ENCODE data around the gene REG4. TPM values are rescaled to one million over a fixed set of nuclear protein-coding genes. Genes with fewer than 3 reads are reported as not detected.

Gene REG4
- total RNA-seq, 1 donor from 2014 or later, result not detected

DNA sequence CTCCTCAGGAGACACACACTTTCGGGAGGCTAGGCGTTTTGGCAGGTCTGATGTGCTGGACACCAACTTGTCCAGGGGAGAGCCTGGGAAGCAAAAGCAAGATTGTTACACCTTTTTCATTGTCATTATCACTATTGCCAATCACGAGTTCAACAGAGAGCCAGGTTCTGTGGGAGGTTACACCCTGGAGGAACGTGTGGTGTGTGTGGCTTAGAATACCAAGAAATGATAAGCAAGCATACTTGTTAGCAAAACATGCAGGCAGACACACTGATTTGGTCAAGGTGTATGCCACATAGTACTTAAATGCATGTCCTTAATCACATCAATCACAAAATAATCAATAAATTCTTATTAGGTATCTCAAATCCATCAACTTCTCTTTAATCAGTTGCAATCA, 58.7 kb downstream of the REG4 start:
- Histone ChIP-seq H3K4me3 (ENCODE audit: low read depth, low read length) (no peak overlapping the region), H3K27me3 (ENCODE audit: control insufficient read depth, insufficient read depth, low read length) (no peaks in the 10 kb centered on the region), H3K36me3 (ENCODE audit: control insufficient read depth, insufficient read depth, low read length) (no peaks in the 10 kb centered on the region)
- TF ChIP-seq, protein P1, sequence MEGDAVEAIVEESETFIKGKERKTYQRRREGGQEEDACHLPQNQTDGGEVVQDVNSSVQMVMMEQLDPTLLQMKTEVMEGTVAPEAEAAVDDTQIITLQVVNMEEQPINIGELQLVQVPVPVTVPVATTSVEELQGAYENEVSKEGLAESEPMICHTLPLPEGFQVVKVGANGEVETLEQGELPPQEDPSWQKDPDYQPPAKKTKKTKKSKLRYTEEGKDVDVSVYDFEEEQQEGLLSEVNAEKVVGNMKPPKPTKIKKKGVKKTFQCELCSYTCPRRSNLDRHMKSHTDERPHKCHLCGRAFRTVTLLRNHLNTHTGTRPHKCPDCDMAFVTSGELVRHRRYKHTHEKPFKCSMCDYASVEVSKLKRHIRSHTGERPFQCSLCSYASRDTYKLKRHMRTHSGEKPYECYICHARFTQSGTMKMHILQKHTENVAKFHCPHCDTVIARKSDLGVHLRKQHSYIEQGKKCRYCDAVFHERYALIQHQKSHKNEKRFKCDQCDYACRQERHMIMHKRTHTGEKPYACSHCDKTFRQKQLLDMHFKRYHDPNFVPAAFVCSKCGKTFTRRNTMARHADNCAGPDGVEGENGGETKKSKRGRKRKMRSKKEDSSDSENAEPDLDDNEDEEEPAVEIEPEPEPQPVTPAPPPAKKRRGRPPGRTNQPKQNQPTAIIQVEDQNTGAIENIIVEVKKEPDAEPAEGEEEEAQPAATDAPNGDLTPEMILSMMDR (IDR thresholded peaks at IDR 0.05; ENCODE audit: insufficient read depth, low read length, severe bottlenecking), result no peak
- DNase-seq (ENCODE audit: low read depth) (no peak), FAIRE-seq (peak; percentile 18)

DNA sequence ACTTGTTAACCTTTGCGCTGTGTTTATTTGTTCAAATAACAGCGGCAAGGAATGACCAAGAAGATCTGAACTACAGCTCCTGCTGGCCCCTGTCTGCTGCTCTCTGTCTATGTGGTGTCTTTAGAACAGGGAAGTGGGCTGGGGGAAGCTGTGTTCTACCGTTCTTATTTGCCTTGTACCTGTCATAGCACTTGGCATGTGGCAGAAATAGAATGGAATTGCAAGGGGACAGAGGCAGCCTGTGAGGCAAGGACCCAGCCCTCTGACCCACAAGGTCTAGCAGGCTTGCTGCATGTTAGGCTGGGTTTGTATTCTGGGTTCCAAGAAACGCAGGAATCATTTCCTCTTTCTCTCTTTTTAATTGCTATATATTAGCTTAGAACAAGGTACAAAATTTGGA, 63.2 kb downstream of the REG4 start:
- TF ChIP-seq, protein P1 (IDR thresholded peaks at IDR 0.05; ENCODE audit: insufficient read depth, low read length, severe bottlenecking), result no peak
- Histone ChIP-seq H3K27me3 (ENCODE audit: control insufficient read depth, insufficient read depth, low read length) (no peaks in the 10 kb centered on the region), H3K4me3 (ENCODE audit: low read depth, low read length) (no peak overlapping the region), H3K36me3 (ENCODE audit: control insufficient read depth, insufficient read depth, low read length) (peaks cover 2% of the 10 kb centered on the region)
- DNase-seq (ENCODE audit: low read depth), result no peak
- FAIRE-seq, result no peak

DNA sequence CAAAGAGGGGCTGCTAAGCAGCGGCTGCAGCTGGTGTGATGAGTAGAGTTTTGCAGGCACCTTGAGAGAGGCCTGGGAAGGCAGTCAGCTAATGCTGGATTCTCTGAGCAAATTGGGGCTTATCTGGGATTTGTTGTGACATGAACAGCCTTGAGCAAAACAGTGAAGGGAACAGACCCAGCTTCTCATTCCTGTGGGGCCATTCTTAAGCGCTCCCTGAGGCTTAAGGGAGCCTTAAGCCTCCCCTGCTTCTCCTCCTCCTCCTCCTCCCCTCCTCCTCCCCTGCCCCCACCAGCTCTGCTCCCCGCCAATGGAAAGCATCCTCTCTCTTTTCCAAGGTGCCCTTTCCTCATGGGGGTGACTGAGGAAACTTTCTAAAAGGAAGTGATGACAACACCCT, 63.8 kb downstream of the REG4 start:
- Histone ChIP-seq H3K4me3 (ENCODE audit: low read depth, low read length) (no peak overlapping the region), H3K36me3 (ENCODE audit: control insufficient read depth, insufficient read depth, low read length) (peaks cover 2% of the 10 kb centered on the region), H3K27me3 (ENCODE audit: control insufficient read depth, insufficient read depth, low read length) (no peaks in the 10 kb centered on the region)
- TF ChIP-seq, protein P1 (IDR thresholded peaks at IDR 0.05; ENCODE audit: insufficient read depth, low read length, severe bottlenecking), result no peak
- peak; percentile 80 for DNase-seq (ENCODE audit: low read depth)
- no peak for FAIRE-seq

DNA sequence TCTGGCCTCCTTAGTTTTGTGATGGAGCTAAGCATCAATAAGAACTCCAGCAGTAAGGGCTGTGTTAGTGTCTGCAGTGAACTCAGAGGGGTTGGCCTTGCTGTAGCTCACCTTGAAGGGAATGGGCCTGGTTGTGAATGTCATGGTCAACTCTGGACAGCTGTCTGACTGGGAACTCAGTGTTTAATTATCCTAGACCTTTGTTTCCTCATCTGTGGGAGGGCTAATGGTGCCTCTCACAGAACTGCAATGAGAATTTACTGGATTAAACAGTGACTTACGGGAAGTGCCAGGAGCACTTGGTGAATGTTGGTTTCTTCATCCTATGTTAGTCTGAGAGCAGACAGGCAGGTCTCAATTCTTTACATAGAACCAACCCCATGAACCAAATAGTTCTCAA, 66.2 kb downstream of the REG4 start:
- no peak for FAIRE-seq

DNA sequence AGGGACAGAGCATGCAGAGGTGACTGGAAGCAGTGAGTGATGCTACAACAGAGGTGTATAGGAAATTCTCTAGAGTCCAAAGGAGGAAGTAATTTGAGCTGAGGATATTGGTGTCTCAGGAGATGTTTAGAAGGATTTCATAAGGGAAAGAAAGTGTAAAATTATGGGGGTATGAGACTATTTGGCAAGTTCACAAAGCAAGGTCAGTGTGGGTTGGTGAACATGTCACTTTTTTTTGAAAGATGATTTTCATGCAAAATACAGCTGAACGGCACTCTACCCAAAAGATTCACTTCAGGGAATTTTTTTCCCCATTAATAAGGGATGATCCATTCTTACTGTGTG, 66.7 kb downstream of the REG4 start:
- Histone ChIP-seq H3K36me3 (ENCODE audit: control insufficient read depth, insufficient read depth, low read length) (peaks cover 8% of the 10 kb centered on the region), H3K4me3 (ENCODE audit: low read depth, low read length) (no peak overlapping the region), H3K27me3 (ENCODE audit: control insufficient read depth, insufficient read depth, low read length) (no peaks in the 10 kb centered on the region)
- no peak for FAIRE-seq
- TF ChIP-seq, protein P1 (IDR thresholded peaks at IDR 0.05; ENCODE audit: insufficient read depth, low read length, severe bottlenecking), result no peak
- no peak for DNase-seq (ENCODE audit: low read depth)

More for the DNA sequence above, 66.2 kb downstream of the REG4 start:
- DNase-seq (ENCODE audit: low read depth), result no peak
- no peaks in the 10 kb centered on the region for H3K27me3 ChIP-seq (ENCODE audit: control insufficient read depth, insufficient read depth, low read length)
- peaks cover 6% of the 10 kb centered on the region for H3K36me3 ChIP-seq (ENCODE audit: control insufficient read depth, insufficient read depth, low read length)
- H3K4me3 ChIP-seq (ENCODE audit: low read depth, low read length), result no peak overlapping the region
- TF ChIP-seq, protein P1 (IDR thresholded peaks at IDR 0.05; ENCODE audit: insufficient read depth, low read length, severe bottlenecking), result no peak

Other genes starting within 250 kb of the REG4 start
- 3.7 and 5.5 TPM in 2 replicates for gene ZNF697, start 163.2 kb downstream of the REG4 start, total RNA-seq
- gene PHGDH, start 99.5 kb downstream of the REG4 start, total RNA-seq, result 168 and 207 TPM in 2 replicates
- gene HMGCS2, start 42.6 kb downstream of the REG4 start, total RNA-seq, result 0.26 and 0.38 TPM in 2 replicates
- gene ADAM30, start 85.1 kb upstream of the REG4 start, total RNA-seq, result not detected in 2 replicates

All from bronchial epithelial cell (primary cell).